Parathyroid adenoma (tissue), 2 donors: ENCODE data around the gene FOXA2.

ENCODE experiments used
- H2AFZ ChIP-seq: fragments of 300-600 bp; sonication (generic); one replicate; pipeline ENCODE4 v1.7.0; 2017; ENCODE audit warnings: antibody characterized with exemption, mild to moderate bottlenecking
- H3K27ac ChIP-seq: fragments of 300-600 bp; sonication (generic); one replicate; pipeline ENCODE4 v1.7.0; 2017
- H3K27me3 ChIP-seq: fragments of 300-600 bp; sonication (generic); one replicate; pipeline ENCODE4 v1.7.0; 2017; ENCODE audit warnings: low read length; ENCODE audit not compliant: control insufficient read depth, insufficient read depth
- H3K36me3 ChIP-seq: fragments of 300-600 bp; sonication (generic); one replicate; pipeline ENCODE4 v1.7.0; 2017; ENCODE audit warnings: low read length; ENCODE audit not compliant: control insufficient read depth, insufficient read depth
- H3K4me1 ChIP-seq: fragments of 300-600 bp; sonication (generic); one replicate; pipeline ENCODE4 v1.7.0; 2017; ENCODE audit warnings: control low read depth
- H3K4me2 ChIP-seq: fragments of 300-600 bp; sonication (generic); one replicate; pipeline ENCODE4 v1.7.0; 2017; ENCODE audit warnings: low read length
- H3K4me3 ChIP-seq: fragments of 300-600 bp; sonication (generic); one replicate; pipeline ENCODE4 v1.7.0; 2017; ENCODE audit warnings: low read depth, low read length
- H3K79me2 ChIP-seq: fragments of 300-600 bp; sonication (generic); one replicate; pipeline ENCODE4 v1.7.0; 2017; ENCODE audit warnings: control low read depth
- H3K9ac ChIP-seq: fragments of 300-600 bp; sonication (generic); one replicate; pipeline ENCODE4 v1.7.0; 2017; ENCODE audit warnings: mild to moderate bottlenecking
- H3K9me3 ChIP-seq: fragments of 300-600 bp; sonication (generic); one replicate; pipeline ENCODE4 v1.7.0; 2017; ENCODE audit warnings: low read length; ENCODE audit not compliant: control insufficient read depth
- CTCF ChIP-seq: fragments of 300-600 bp; sonication (generic); IDR thresholded peaks from one replicate; pipeline ENCODE4 v1.7.0; 2017; ENCODE audit warnings: antibody characterized with exemption, mild to moderate bottlenecking
- donor health status: primary hyperparathyroidism.

The FOXA2 gene

DNA sequence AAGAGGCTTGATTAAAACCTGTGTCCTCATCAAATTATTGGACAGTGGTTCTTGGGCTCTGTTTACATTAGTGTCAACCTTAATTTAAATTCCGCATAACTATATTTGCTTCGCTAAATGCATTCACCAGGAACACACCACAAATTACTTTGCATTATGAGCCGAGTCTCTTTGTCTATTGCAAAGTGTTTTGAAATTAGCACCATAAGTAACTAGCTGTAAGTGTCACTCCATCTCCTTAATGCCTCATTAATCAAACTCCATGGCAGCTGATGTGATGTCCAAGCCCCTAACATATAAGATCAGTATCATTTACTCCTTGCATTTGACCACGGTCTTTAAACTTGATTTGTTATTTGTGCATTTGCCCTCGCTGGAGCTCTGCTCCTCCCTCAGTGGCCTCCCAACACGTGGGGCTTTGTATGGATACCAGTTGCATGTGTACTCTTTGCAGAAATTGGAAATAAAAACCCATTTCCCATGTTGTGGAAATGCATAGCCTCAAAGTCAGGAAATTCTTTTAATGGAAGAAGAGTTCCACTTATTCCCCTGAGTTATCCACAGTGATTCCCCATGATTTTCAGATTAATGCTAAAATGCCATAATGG is 24.6 kb downstream of the FOXA2 start:
- Histone ChIP-seq H2AFZ (no peak overlapping the region), H3K4me3 (no peak overlapping the region), H3K27ac (no peak overlapping the region), H3K9ac (no peak overlapping the region), H3K4me1 (no peaks in the 10 kb centered on the region), H3K36me3 (no peaks in the 10 kb centered on the region), H3K9me3 (no peaks in the 10 kb centered on the region), H3K27me3 (peaks cover 3% of the 10 kb centered on the region), H3K4me2 (no peak overlapping the region), H3K79me2 (no peaks in the 10 kb centered on the region)
- no peak for TF ChIP-seq CTCF

- no peaks in the 10 kb centered on the region for H3K36me3 ChIP-seq
- no peaks in the 10 kb centered on the region for H3K4me1 ChIP-seq
- H3K9me3 ChIP-seq, result no peaks in the 10 kb centered on the region
- TF ChIP-seq CTCF, result no peak
- H3K27ac ChIP-seq, result no peak overlapping the region
- no peaks in the 10 kb centered on the region for H3K79me2 ChIP-seq
- no peak overlapping the region for H3K4me2 ChIP-seq
- H3K9ac ChIP-seq, result no peak overlapping the region
- no peak overlapping the region for H3K4me3 ChIP-seq
- H3K27me3 ChIP-seq, result peaks cover 3% of the 10 kb centered on the region
- H2AFZ ChIP-seq, result no peak overlapping the region
Measured at GRCh38 chr20:22557403-22558276, 26.7 kb downstream of the FOXA2 start.

GRCh38 chr20:22556565-22557056 is 27.8 kb downstream of the FOXA2 start:
- Histone ChIP-seq H3K9me3 (no peaks in the 10 kb centered on the region), H3K79me2 (no peaks in the 10 kb centered on the region), H3K9ac (no peak overlapping the region), H3K4me3 (no peak overlapping the region), H3K4me1 (no peaks in the 10 kb centered on the region), H3K27ac (no peak overlapping the region), H3K36me3 (no peaks in the 10 kb centered on the region), H3K4me2 (no peak overlapping the region), H2AFZ (no peak overlapping the region), H3K27me3 (peaks cover 3% of the 10 kb centered on the region)
- TF ChIP-seq CTCF, result no peak

DNA sequence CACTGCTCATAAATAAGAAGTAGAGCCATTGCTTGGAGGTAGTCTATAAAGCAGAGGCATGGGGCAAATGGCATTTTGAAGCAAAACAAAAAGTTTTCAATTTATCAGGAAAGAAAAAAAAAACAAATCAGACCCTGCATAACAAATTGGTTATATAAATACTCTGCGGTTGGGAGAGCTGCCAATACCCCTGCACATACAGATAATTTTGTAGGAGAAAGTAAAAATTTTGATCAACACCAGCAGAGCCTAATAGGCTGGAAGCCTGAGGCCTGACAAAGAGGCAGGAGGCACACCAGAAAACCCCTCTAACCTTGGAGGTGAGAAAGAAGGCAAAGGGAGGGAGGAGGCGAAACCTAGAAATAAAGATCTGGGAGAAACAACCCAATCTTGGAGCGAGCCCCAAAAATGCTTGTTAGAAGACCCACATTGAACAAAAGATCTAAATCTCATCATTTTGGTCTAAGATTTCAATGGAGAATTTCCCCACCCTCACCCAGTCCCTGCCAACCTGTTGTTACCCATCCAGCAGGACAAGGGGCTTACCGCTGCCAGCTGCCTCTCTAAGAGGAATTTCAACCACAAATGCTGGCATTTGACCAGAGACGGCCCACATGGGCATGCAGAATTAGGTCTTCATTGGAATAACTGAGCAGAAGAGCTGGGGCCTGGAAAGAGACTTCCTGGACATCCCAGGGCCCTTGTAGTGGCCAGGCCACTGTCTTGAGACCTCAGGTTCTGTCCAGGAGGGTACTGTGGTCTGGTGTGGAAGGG is 28.4 kb downstream of the FOXA2 start:
- Histone ChIP-seq H3K4me1 (no peaks in the 10 kb centered on the region), H3K4me2 (no peak overlapping the region), H3K9ac (no peak overlapping the region), H3K27ac (no peak overlapping the region), H3K36me3 (no peaks in the 10 kb centered on the region), H3K79me2 (no peaks in the 10 kb centered on the region), H3K27me3 (peaks cover 3% of the 10 kb centered on the region), H3K4me3 (no peak overlapping the region), H3K9me3 (no peaks in the 10 kb centered on the region), H2AFZ (no peak overlapping the region)
- no peak for TF ChIP-seq CTCF
